Cardiac fibroblast (primary cell): ENCODE results near the gene PATJ.
"Not testable (repeated sequence)": the region's sequence is repeated elsewhere in the genome, so short reads cannot be mapped to it uniquely, and the experiment has no call there.

Source experiments
- DNase-seq, 2 donors: peaks; one replicate each; pipeline versions ENCODE4 v3.0.0 to v3.0.0-alpha.2; 2010; ENCODE audit warnings: low read depth in 2 of 2
- H3K4me3 ChIP-seq, 2 donors: replicated peaks in 1 of 2; 1 replicate in 1 of 2; 2 replicates in 1 of 2; pipeline ENCODE4 v1.5.1; 2011; ENCODE audit warnings: low read depth in 2 of 2, low read length in 2 of 2, mild to moderate bottlenecking in 2 of 2, moderate library complexity in 1 of 2
- TF ChIP-seq, protein P1 (sequence below): IDR thresholded peaks from one replicate; pipeline ENCODE4 v1.5.1; 2011; ENCODE audit warnings: low read depth, mild to moderate bottlenecking, low read length, inconsistent platforms

PATJ gene

GRCh38 chr1:61865646-61866220 is 123.5 kb downstream of the PATJ start:
- TF ChIP-seq, protein P1, sequence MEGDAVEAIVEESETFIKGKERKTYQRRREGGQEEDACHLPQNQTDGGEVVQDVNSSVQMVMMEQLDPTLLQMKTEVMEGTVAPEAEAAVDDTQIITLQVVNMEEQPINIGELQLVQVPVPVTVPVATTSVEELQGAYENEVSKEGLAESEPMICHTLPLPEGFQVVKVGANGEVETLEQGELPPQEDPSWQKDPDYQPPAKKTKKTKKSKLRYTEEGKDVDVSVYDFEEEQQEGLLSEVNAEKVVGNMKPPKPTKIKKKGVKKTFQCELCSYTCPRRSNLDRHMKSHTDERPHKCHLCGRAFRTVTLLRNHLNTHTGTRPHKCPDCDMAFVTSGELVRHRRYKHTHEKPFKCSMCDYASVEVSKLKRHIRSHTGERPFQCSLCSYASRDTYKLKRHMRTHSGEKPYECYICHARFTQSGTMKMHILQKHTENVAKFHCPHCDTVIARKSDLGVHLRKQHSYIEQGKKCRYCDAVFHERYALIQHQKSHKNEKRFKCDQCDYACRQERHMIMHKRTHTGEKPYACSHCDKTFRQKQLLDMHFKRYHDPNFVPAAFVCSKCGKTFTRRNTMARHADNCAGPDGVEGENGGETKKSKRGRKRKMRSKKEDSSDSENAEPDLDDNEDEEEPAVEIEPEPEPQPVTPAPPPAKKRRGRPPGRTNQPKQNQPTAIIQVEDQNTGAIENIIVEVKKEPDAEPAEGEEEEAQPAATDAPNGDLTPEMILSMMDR = no peak
- no peak overlapping the region for H3K4me3 ChIP-seq
- DNase-seq = no peak

DNA sequence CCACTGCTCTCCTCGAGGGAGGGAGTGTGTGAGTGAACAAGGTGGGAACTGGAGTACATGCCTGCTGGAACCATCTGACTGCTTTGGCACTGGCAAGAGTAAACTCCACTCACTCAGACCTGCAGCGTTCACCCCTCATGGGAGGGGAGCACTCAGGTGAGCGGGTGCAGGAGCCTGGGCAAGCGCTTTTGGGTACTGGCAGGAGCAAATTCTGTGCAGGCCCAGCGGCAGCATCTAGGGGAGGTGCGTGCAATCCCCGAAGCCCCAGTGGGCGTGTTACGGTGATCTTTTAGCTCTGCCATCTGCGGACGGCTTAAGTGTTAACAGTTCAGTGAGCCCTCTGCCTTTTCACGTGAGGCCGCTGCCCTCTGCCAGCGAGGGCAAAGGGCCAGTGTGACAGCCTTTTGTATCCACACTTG is 127.4 kb downstream of the PATJ start:
- DNase-seq = no peak
- H3K4me3 ChIP-seq = no peak overlapping the region
- TF ChIP-seq, protein P1 = no peak

GRCh38 chr1:61872206-61872605 is 129.9 kb downstream of the PATJ start:
- no peak overlapping the region for H3K4me3 ChIP-seq
- TF ChIP-seq, protein P1 = no peak
- DNase-seq = no peak

GRCh38 chr1:61873581-61873980 is 131.3 kb downstream of the PATJ start:
- DNase-seq = no peak

DNA sequence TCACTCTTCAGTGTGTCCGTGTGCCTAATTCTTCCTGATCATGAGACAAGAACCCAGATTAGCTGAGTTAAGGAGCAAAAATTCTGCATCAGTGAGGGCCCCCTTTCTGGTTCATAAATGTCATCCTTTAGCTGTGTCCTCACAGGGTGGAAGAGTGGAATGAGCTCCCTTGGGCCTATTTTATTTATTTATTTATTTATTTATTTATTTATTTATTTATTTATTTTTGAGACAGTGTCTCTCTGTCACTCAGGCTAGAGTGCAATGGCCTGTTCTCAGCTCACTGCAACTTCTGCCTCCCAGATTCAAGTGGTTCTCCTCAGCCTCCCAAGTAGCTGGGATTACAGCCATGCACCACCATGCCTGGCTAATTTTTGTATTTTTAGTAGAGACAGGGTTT is 131.7 kb downstream of the PATJ start:
- no peak overlapping the region for H3K4me3 ChIP-seq
- no peak for DNase-seq
- TF ChIP-seq, protein P1 = no peak

More at GRCh38 chr1:61873581-61873980, 131.3 kb downstream of the PATJ start:
- no peak overlapping the region for H3K4me3 ChIP-seq
- TF ChIP-seq, protein P1 = no peak

DNA sequence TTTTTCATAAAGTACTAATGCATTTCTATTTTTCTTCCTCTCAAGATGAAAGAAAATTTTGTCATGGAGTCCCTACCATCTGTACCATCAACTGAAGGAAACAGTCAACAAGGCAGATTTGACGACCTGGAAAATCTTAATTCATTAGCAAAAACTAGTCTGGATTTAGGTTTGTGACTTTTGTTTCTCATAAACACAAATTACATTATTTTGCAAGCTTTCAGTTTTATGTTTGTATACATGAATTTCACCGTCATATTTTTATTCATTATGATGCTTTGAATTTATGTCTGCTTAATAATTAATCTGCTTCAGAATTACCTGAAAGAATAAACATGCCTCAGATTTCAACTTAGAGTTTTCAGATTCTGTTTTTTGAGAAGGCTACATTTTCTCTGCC is 132.9 kb downstream of the PATJ start:
- TF ChIP-seq, protein P1 = no peak

GRCh38 chr1:61879887-61880474 is 137.7 kb downstream of the PATJ start:
- H3K4me3 ChIP-seq, DNase-seq: not testable (repeated sequence)

More for the DNA sequence above, 132.9 kb downstream of the PATJ start:
- H3K4me3 ChIP-seq = no peak overlapping the region
- DNase-seq = no peak
